ENCODE results near the gene DENND2D. TPM values are rescaled to one million over a fixed set of nuclear protein-coding genes. Genes with fewer than 3 reads are reported as not detected.

The DENND2D gene
- total RNA-seq, 2 donors from 2014 or later: 0.89 to 2.6 TPM

DNA sequence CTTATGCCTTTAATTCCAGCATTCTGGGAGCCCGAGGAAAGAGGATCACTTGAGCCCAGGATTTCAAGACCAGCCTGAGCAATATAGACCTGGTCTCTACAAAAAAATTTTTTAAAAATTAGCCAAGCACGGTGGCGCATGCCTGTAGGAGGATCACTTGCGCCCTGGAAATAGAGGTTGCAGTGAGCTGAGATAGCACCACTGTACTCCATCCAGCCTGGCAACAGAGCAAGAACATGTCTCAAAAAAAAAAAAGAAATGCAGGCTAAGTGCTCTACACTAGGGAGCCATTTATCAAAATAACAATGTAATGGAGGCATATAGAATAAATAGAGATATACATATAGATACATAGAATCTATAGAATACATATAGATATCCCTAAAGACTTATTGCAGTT lies 37.1 kb downstream of the DENND2D start:
- H3K36me3 ChIP-seq (ENCODE audit: control insufficient read depth, insufficient read depth, low read length): peaks cover 52% of the 10 kb centered on the region
- 93 to 95% methylated on average over 4 of the region's 4 CpGs for WGBS, 2 experiments (ENCODE audit: insufficient coverage in 1 of 2, insufficient read length in 1 of 2)
- Mint-ChIP-seq H3K27me3 (ENCODE audit: insufficient read depth) (no peaks in the 10 kb centered on the region), H3K9me3 (no peaks in the 10 kb centered on the region), H3K27ac (no peak overlapping the region), H3K4me3 (no peak overlapping the region), H3K4me1 (peaks cover 11% of the 10 kb centered on the region), H3K36me3 (ENCODE audit: low read depth) (peaks cover 27% of the 10 kb centered on the region)
- peaks cover 4% of the 10 kb centered on the region for H3K9me3 ChIP-seq (ENCODE audit: control insufficient read depth, low read length)
- TF ChIP-seq CTCF (conservative IDR thresholded peaks at IDR 0.05): no peak
- H3K4me1 ChIP-seq (ENCODE audit: control insufficient read depth, insufficient read depth, low read length): peaks cover 3% of the 10 kb centered on the region
- no peak for DNase-seq
- H3K9ac ChIP-seq (ENCODE audit: extremely low read depth, low read length, poor library complexity, severe bottlenecking): no peak overlapping the region
- no peak overlapping the region for H3K4me3 ChIP-seq (ENCODE audit: low read length)
- H3K27ac ChIP-seq (ENCODE audit: low read depth, low read length): no peak overlapping the region
- H3K27me3 ChIP-seq (ENCODE audit: control insufficient read depth, insufficient read depth, low read length, poor library complexity, severe bottlenecking): no peaks in the 10 kb centered on the region

- no peak for DNase-seq
- Mint-ChIP-seq H3K9me3 (no peaks in the 10 kb centered on the region), H3K4me1 (peaks cover 11% of the 10 kb centered on the region), H3K4me3 (no peak overlapping the region), H3K27ac (no peak overlapping the region), H3K36me3 (ENCODE audit: low read depth) (peaks cover 19% of the 10 kb centered on the region), H3K27me3 (ENCODE audit: insufficient read depth) (no peaks in the 10 kb centered on the region)
- Histone ChIP-seq H3K9ac (ENCODE audit: extremely low read depth, low read length, poor library complexity, severe bottlenecking) (no peak overlapping the region), H3K9me3 (ENCODE audit: control insufficient read depth, low read length) (no peaks in the 10 kb centered on the region), H3K36me3 (ENCODE audit: control insufficient read depth, insufficient read depth, low read length) (peaks cover 44% of the 10 kb centered on the region), H3K27me3 (ENCODE audit: control insufficient read depth, insufficient read depth, low read length, poor library complexity, severe bottlenecking) (no peaks in the 10 kb centered on the region), H3K4me1 (ENCODE audit: control insufficient read depth, insufficient read depth, low read length) (peaks cover 3% of the 10 kb centered on the region), H3K4me3 (ENCODE audit: low read length) (no peak overlapping the region), H3K27ac (ENCODE audit: low read depth, low read length) (no peak overlapping the region)
- WGBS, 2 experiments (ENCODE audit: insufficient coverage in 1 of 2, insufficient read length in 1 of 2): 92 to 100% methylated on average over 1 to 2 of the region's 2 CpGs
- no peak for TF ChIP-seq CTCF (conservative IDR thresholded peaks at IDR 0.05)
These were observed 38.0 kb downstream of the DENND2D start for GRCh38 chr1:111162488-111162880.

GRCh38 chr1:111161843-111162487 lies 38.5 kb downstream of the DENND2D start:
- no peak overlapping the region for H3K27ac ChIP-seq (ENCODE audit: low read depth, low read length)
- H3K27me3 Mint-ChIP-seq (ENCODE audit: insufficient read depth): no peaks in the 10 kb centered on the region
- no peak for TF ChIP-seq CTCF (conservative IDR thresholded peaks at IDR 0.05)
- H3K9me3 ChIP-seq (ENCODE audit: control insufficient read depth, low read length): no peaks in the 10 kb centered on the region
- no peak overlapping the region for H3K4me3 Mint-ChIP-seq
- 78 to 91% methylated on average over 1 of the region's 1 CpG for WGBS, 2 experiments (ENCODE audit: insufficient coverage in 1 of 2, insufficient read length in 1 of 2)
- peaks cover 42% of the 10 kb centered on the region for H3K36me3 ChIP-seq (ENCODE audit: control insufficient read depth, insufficient read depth, low read length)
- H3K9me3 Mint-ChIP-seq: no peaks in the 10 kb centered on the region
- no peak overlapping the region for H3K27ac Mint-ChIP-seq
- no peak for DNase-seq
- peaks cover 11% of the 10 kb centered on the region for H3K4me1 Mint-ChIP-seq
- peaks cover 3% of the 10 kb centered on the region for H3K4me1 ChIP-seq (ENCODE audit: control insufficient read depth, insufficient read depth, low read length)
- H3K36me3 Mint-ChIP-seq (ENCODE audit: low read depth): peaks cover 19% of the 10 kb centered on the region
- H3K9ac ChIP-seq (ENCODE audit: extremely low read depth, low read length, poor library complexity, severe bottlenecking): no peak overlapping the region
- no peak overlapping the region for H3K4me3 ChIP-seq (ENCODE audit: low read length)
- no peaks in the 10 kb centered on the region for H3K27me3 ChIP-seq (ENCODE audit: control insufficient read depth, insufficient read depth, low read length, poor library complexity, severe bottlenecking)

Measured in endodermal cell (in vitro differentiated cells).